T47D (cell line): ENCODE measurements around the gene CRIP2.

Experiments
- DNase-seq, 2 experiments: peaks; one replicate each; pipeline versions ENCODE4 v3.0.0 to v3.0.0-alpha.2; 2011 to 2012; ENCODE audit warnings: low read depth in 1 of 2, low spot score in 1 of 2
- JUND ChIP-seq: IDR thresholded peaks from 2 replicates; pipeline ENCODE4 v1.6.1; 2012; ENCODE audit warnings: low read depth
- in situ Hi-C: cut with HindIII; loops from 2 replicates; pipeline ENCODE4 v1.10.0; 2016; ENCODE audit warnings: low sequenced_read_pairs, low pct_unique_long_range_greater_than_20kb

The CRIP2 gene

DNA sequence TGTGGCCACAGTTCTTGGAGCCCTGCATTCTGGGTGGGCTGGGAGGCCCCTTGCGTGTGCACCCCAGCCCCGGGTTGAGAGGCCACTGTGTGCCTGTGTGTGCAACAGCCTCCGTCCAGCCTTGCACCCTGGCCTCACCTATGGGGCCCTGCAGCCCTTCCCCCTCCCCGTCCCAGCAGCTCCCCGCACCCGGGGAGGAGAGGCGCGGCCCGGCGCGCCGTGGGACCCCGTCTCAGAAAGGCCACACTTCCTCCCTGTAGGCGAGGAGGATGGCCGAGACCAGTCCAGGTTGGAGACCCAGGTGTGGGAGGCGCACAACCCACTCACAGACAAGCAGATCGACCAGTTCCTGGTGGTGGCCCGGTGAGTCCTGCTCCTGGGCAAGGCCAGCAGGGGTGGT is 16.6 kb upstream of the CRIP2 start:
- in situ Hi-C loops: no loop called here
- TF ChIP-seq JUND: no peak
- no peak for DNase-seq

- DNase-seq: no peak
- no peak for TF ChIP-seq JUND
- in situ Hi-C loops: no loop called here
These were observed 16.1 kb upstream of the CRIP2 start for GRCh38 chr14:105458571-105458970.

DNA sequence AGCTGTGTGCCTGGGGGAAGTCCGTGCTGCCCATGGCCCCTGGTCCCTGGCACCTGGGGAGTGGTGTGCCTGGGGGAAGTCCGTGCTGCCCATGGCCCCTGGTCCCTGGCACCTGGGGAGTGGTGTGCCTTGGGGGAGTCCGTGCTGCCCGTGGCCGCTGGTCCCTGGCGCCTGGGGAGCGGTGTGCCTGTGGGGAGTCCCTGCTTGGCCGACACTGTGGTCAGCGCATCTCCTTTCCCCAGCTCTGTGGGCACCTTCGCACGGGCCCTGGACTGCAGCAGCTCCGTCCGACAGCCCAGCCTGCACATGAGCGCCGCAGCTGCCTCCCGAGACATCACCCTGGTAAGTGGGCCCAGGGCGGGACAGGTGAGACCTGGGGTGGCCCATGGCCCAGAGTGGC is 14.5 kb upstream of the CRIP2 start:
- no peak for TF ChIP-seq JUND
- no peak for DNase-seq
- in situ Hi-C loops: no loop called here

DNA sequence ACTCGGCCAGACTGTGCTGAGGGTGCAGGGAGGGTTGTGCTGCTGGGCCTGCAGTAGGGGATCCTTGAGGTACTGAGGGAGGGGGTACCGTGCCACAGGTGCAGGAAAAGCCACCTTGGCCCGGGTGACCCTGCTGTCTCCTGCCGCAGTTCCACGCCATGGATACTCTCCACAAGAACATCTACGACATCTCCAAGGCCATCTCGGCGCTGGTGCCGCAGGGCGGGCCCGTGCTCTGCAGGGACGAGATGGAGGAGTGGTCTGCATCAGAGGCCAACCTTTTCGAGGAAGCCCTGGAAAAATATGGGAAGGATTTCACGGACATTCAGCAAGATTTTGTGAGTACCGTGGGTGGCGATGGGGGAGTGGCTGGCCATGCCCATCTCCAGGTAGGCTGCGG is 14.0 kb upstream of the CRIP2 start:
- in situ Hi-C loops: no loop called here
- TF ChIP-seq JUND: no peak
- no peak for DNase-seq

DNA sequence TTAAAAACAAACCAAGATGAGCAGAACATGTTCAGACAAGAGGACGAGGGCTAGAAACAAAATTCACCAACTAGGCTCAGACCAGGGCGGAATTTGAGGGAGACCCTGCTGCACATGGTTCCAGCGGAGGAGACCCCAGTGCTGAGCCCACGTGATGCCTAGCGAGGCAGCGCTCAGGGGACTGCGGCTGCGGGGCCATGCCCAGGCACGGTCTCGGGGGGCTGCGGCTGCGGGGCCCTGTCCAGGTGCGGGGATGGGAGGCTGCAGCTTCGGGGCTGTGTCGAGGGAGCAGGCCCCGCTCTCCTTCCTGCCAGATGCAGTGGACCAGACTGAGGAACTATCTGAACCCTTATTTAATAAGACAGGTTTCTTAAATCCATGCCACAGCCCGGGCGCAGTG is 12.7 kb upstream of the CRIP2 start:
- DNase-seq: no peak
- no peak for TF ChIP-seq JUND
- in situ Hi-C loops: no loop called here

- no peak for TF ChIP-seq JUND
- in situ Hi-C loops: no loop called here
- no peak for DNase-seq
These were observed 10.1 kb upstream of the CRIP2 start for GRCh38 chr14:105464501-105464900.

DNA sequence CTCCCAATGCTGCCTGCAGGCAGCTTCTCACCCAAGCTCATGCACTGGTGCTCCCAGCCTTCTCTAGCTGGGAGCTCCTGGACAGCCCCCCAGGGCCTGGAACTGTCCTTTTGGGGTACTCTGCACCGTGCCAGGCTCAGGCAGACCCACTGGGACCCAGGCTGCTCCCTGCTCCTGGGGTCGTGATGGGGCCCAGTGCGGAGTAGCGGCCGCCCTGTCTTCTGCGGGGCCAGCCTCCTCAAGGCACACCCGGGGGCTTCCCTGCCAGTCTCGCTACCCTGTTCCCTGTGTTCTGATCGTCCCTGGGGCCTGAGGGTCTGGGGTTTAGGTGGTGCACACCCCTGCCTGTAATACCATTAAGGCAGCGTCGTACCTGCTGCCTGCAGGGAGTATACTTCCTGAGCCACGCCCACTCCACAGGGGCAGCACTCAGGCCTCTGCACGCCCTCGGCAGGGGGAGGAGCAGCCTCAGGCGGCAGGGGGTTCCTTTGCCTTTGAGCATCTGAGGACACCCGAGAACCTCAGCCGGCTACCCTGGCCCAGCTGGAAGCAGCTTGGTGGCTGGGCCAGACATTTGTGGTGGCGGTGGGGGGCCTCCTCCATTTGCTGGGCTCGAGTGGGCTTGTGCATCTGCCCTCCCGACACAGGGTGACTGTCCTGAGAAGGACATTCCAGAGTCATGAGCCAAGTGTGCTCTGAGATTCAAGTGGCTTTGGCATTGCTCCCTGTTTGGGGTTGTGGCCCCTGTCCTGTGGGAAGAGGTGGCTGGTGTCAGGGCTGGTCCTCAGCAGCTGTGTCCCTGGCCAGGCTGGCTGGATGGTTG is 9.2 kb upstream of the CRIP2 start:
- in situ Hi-C loops: no loop called here
- peak; percentile 81 to 84 for DNase-seq
- no peak for TF ChIP-seq JUND

DNA sequence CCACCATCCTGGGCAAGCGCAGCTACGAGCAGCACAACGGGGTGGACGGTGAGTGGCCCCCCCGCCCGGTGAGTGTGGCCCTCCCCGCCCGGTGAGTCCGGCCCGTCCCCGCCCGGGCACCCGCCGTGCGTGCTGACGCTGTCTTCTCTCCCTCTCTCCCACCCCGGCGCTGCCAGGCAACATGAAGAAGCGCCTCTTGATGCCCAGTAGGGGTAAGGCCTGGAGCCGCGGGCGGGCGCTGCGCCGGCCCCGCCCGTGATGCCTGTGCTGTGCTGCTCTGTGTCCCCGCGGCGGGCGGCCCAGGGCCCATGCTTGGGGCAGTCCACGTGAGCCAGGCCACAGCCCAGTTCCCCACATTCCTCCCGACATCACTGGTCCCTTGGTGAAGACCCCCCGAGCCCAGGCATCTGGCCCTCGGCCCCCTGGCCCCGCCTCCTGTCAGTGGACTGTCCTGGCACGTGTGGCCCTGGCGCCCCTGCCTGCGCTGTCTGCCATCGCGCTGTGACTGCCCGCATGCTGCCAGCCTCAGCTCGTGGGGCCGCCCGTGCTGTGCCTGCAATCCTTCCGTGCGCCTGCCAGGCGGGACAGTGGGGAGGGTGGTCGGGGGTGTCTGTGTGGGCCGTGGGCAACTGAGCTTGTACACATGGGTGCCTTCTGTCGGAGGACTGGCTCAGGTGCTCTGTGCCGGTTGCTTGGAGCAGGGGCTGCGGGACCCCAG is 7.9 kb upstream of the CRIP2 start:
- no peak for DNase-seq
- in situ Hi-C loops: no loop called here
- TF ChIP-seq JUND: no peak

- no peak for TF ChIP-seq JUND
- peak; percentile 82 to 91 for DNase-seq
- in situ Hi-C loops: no loop called here
These were observed 7.2 kb upstream of the CRIP2 start for GRCh38 chr14:105467249-105467941.

- DNase-seq: no peak
- TF ChIP-seq JUND: no peak
- in situ Hi-C loops: no loop called here
These were observed 6.6 kb upstream of the CRIP2 start for GRCh38 chr14:105467942-105468471.

GRCh38 chr14:105468621-105469241 is 5.9 kb upstream of the CRIP2 start:
- TF ChIP-seq JUND: no peak
- peak; percentile 83 to 85 for DNase-seq
- in situ Hi-C loops: no loop called here

GRCh38 chr14:105469456-105470349 is 4.9 kb upstream of the CRIP2 start:
- TF ChIP-seq JUND: no peak
- in situ Hi-C loops: no loop called here
- no peak for DNase-seq
